ENCODE results near the gene RHOV.

RHOV gene

DNA sequence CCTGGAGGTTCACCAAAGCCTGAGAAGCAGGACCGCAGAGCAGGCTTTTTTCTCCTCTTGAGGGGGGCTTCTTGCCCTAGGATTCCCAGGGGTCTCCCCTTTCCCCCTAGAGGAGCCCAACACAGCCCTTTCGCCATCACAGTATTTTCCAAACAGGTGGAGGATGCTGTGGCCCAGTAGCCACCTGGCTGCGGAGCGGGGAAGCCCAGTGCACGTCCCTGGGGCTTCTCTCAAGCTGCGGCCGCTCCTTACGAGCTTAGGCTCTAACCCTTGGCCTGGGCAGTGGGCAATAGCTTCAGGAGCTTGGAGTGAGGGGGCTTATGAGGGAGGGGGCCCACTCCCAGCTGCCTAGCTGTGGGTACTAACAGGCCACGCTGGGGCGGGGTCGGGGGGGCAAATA is 43.6 kb upstream of the RHOV start:
- DNase-seq (ENCODE audit: low read depth): no peak
- TF ChIP-seq, protein P1, sequence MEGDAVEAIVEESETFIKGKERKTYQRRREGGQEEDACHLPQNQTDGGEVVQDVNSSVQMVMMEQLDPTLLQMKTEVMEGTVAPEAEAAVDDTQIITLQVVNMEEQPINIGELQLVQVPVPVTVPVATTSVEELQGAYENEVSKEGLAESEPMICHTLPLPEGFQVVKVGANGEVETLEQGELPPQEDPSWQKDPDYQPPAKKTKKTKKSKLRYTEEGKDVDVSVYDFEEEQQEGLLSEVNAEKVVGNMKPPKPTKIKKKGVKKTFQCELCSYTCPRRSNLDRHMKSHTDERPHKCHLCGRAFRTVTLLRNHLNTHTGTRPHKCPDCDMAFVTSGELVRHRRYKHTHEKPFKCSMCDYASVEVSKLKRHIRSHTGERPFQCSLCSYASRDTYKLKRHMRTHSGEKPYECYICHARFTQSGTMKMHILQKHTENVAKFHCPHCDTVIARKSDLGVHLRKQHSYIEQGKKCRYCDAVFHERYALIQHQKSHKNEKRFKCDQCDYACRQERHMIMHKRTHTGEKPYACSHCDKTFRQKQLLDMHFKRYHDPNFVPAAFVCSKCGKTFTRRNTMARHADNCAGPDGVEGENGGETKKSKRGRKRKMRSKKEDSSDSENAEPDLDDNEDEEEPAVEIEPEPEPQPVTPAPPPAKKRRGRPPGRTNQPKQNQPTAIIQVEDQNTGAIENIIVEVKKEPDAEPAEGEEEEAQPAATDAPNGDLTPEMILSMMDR (IDR thresholded peaks at IDR 0.05; ENCODE audit: control insufficient read depth, extremely low read depth, insufficient read depth): no peak
- H3K4me3 ChIP-seq (ENCODE audit: low read depth, low read length): no peak overlapping the region

DNA sequence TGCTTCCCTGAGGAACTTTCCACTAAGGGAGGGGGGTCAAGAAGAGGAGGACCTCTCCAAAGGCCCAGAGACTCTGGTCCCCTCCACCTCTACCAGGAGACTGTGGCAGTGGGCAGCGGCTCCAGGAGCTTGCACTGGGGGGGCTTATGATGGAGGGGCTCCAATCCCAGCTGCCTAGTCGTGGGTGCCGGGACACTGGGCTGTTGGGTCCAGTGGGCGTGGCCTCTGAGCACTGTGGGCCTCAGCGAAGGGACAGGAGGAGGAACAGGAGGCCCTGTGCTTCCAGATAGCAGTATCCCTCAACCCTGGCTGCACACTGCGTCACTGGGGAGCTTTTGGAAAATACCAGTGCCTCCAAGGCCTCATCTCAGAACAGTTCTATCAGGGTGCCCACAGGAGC is 41.6 kb upstream of the RHOV start:
- no peak overlapping the region for H3K4me3 ChIP-seq (ENCODE audit: low read depth, low read length)
- DNase-seq (ENCODE audit: low read depth): no peak
- TF ChIP-seq, protein P1 (IDR thresholded peaks at IDR 0.05; ENCODE audit: control insufficient read depth, extremely low read depth, insufficient read depth): no peak

DNA sequence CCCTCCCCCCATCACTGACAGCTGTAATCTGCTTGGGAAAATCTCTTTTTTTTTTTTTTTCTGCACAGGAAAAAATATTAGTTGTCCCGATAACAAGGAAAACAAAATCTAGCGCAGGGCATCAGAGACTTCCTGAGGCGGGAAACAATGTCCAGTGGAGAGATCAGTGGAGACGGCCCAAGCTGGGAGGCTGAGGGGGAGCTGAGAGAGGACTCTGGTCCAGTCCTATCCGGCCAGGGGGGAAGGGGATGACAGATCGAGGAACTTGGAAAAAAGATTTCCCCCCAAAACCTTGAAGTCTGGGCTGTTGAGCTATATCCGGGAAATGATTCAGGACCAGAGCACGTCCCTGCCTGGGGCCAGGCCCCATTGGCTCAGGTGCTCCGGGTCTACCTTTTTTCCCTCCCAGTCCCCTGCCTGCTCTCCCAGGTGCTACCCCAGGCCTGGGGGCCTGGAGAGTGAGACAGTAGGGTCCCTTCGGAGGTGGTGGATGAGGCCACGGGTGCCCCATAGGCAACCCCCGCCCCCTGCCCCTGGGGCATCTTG is 41.2 kb upstream of the RHOV start:
- TF ChIP-seq, protein P1 (IDR thresholded peaks at IDR 0.05; ENCODE audit: control insufficient read depth, extremely low read depth, insufficient read depth): no peak
- DNase-seq (ENCODE audit: low read depth): no peak
- H3K4me3 ChIP-seq (ENCODE audit: low read depth, low read length): no peak overlapping the region

DNA sequence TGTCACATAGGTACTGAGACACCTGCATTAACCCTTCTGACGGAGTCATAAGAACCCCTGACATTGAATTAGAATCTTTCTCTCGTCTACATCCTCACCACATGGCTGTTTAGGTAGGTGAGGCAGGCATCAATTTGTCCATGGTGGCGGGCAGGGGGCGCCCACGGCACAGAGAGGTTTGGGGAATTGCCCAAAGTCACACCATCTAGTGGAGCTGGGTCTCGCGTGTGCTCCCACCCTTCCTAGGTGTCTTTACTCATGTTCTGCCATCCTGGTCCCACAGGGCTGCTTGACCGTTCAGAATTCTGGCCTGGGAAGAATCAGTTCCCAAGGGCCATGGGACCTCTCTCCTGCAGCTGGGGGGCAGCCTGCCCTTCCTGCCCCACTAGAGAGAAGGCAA is 40.5 kb upstream of the RHOV start:
- TF ChIP-seq, protein P1 (IDR thresholded peaks at IDR 0.05; ENCODE audit: control insufficient read depth, extremely low read depth, insufficient read depth): 0 out of 2 replicates have a peak, but pooled peaks have one; percentile 20
- no peak for DNase-seq (ENCODE audit: low read depth)
- H3K4me3 ChIP-seq (ENCODE audit: low read depth, low read length): no peak overlapping the region

DNA sequence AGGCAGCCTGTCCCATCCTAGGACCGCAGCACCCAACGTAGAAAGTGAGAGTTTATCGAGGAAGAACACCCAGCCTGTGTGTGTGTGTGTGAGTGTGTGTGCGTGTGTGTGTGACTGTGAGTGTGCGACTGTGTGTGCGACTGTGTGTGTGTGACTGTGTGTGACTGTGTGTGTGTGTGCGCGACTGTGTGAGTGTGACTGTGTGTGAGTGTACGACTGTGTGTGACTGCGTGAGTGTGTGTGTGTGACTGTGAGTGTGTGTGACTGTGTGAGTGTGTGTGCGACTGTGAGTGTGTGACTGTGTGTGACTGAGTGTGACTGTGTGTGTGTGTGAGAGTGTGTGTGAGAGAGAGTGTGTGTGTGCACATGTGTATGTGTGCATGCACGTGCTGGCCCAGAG is 40.0 kb upstream of the RHOV start:
- TF ChIP-seq, protein P1 (IDR thresholded peaks at IDR 0.05; ENCODE audit: control insufficient read depth, extremely low read depth, insufficient read depth): no peak
- H3K4me3 ChIP-seq (ENCODE audit: low read depth, low read length): no peak overlapping the region
- no peak for DNase-seq (ENCODE audit: low read depth)

DNA sequence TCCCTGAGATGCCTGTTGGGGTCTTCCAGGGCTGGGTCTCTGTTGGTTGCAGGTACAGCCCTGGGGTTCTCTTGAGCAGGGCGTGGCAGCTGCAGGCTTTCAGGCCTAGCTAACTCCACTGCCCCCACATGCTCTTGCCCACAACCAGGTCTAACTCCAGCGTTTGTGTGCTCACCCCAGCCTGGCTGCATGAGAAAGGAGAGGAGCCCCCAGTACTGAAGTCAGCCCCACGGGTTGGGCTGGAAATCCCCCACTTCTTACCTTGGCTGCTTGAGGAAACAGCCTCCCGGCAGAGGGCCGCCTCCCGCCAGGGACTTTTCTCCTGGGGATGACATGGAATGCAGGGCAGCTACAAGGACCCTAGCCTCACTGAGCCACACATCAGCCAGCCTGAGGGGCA is 38.4 kb upstream of the RHOV start:
- DNase-seq (ENCODE audit: low read depth): no peak
- no peak overlapping the region for H3K4me3 ChIP-seq (ENCODE audit: low read depth, low read length)
- TF ChIP-seq, protein P1 (IDR thresholded peaks at IDR 0.05; ENCODE audit: control insufficient read depth, extremely low read depth, insufficient read depth): no peak

DNA sequence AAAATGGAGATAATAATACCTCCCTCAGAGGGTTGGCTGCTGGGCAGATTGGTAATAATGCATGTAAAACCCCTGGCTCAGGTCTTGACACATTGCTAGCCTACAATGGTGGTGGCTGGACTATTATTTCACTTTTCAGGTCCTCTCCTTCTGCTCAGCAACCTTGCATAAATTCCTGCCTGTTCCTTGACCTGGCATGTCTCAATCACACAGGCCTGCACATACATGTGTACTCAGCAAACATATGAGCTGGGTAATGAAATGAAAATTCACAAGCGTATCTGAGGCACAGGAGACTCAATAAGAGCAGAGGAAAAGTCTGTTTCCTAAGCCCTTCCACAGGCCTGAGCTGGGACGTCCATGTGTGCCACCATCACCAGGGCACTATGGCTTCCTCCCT is 37.7 kb upstream of the RHOV start:
- H3K4me3 ChIP-seq (ENCODE audit: low read depth, low read length): no peak overlapping the region
- no peak for DNase-seq (ENCODE audit: low read depth)
- TF ChIP-seq, protein P1 (IDR thresholded peaks at IDR 0.05; ENCODE audit: control insufficient read depth, extremely low read depth, insufficient read depth): no peak

All from LNCaP clone FGC (cell line).